CD4-positive, alpha-beta T cell treated with Interleukin-17A for 1 hour (primary cell): Measurements from ENCODE around the gene PPP3CA.

Experiments
- DNase-seq: peaks from one replicate; pipeline ENCODE4 v3.0.0-alpha.2; 2020

Gene PPP3CA

GRCh38 chr4:101347267-101347556 lies at the start of gene PPP3CA:
TSS of gene PPP3CA (minus strand) at chr4:101347526.
- no peak for DNase-seq

- DNase-seq: no peak
Observed at GRCh38 chr4:101393256-101393655, 45.9 kb upstream of the PPP3CA start.

- no peak for DNase-seq
Observed at GRCh38 chr4:101370663-101371210, 23.4 kb upstream of the PPP3CA start.

DNA sequence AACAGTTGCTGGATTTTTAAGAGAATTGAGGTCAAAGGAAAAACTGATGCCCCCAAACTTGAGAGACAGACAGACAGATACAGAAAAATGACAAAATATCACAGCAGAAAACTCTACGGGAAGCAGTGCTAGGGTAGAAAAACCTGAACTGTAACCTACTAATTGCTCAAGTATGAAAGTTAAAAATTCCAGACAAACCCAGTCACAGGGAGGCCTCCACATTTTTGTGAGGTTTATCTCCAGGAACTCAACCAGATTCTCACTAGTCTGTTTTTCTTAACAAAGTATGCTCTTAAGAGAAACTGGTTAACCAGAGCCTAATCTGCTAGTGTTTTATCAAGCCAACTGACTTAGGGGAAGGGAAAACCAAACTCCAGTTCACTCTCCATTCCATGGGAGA lies 19.9 kb upstream of the PPP3CA start:
- DNase-seq: no peak

DNA sequence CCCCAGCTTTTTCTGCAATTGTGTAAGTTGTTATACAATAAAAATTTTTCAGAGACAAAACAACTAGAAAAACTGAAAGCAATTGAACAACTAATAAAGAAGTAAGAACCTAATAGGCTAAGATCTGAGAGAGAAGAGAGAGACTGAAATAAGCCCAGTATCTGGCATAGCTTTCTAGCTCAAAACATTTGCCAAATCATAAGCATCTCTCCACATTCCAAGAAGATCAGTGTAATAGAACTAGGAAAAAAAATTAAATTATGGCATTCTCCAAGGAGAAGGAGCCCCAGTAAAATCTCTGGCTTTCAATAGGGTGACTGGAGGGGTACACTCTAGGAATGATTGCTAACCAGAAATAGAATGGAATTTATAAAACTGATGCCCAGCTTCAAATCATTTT lies 19.0 kb upstream of the PPP3CA start:
- DNase-seq: no peak

DNA sequence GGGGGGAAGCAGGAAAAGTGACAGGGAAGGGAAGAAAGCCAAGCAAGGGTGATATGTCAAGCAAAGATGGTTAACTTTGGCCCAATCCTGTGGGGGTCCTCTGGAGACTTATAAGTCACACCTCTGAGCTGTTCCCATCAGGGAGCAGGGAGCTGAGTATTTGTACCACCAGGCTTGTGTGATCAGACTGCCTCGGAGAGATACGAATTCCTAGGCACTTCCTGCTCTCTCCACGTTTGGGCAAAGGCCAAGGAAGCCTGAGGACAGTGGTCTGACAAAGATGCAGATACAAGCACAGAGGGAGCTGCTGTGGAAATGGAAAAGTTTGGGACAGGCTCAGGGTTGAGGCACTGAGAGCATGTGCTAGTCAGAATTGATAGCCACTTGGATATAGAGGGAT lies 10.4 kb upstream of the PPP3CA start:
- no peak for DNase-seq

DNA sequence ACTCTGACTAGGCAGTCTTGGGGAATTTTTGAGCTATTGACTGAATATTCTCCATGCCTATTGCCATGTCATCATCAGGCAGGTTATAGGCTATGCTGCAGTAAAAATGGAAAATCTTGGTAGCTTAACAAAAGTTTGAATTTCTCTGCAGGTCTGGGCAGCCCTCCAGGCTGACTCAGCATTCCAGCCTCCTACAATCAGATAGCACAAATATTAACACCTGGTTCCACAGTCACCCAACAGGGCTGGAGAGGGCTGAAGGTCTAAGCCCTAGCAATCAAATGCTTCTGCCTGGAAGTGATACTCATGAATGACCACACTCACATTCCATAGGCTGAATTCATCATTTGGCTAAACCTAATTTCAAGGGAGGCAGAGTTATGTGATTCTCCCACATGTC lies 9.6 kb upstream of the PPP3CA start:
- DNase-seq: no peak

DNA sequence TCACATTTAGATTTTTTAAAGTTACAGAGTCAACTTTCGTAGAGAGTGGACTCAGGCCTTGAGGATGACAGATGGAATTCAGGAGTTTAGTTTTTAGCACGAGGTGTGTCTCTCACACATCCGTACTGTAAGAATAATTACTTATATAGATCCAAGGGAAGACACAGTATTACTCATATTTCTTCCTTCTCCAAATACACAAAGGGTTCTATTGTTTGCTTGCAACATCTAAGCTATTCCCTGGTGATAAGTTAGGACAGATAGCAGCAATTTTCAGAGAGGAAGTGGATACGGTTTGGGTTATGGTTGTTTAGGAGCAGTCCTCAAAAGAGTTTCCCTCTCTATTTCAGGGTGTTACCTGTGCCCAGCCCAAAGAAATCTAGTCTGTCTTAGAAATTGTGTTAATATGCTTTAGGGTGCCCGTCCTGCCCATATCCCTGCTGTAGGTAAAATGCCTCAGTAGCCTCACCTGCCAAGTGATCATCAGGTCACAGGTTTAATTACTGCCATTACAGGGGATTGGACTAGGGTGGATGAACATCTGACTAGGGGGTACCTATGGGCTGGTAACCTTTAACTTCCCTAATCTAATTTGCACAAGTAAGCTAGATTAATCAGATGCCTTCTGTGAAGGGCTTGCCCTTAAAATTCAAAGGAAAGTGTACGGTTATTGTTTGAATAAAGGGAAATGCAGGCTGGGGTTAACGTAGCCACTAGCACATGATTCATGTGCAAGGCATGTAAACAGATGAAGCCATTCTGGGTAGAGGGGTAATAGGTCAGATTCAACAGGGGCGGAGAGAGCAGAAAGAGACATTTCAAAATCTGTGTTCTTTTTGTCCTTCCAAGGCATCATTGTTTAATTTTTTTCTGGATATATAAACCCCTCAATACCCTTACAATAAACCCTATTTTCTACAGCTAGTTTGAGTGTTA lies 8.7 kb upstream of the PPP3CA start:
- no peak for DNase-seq

DNA sequence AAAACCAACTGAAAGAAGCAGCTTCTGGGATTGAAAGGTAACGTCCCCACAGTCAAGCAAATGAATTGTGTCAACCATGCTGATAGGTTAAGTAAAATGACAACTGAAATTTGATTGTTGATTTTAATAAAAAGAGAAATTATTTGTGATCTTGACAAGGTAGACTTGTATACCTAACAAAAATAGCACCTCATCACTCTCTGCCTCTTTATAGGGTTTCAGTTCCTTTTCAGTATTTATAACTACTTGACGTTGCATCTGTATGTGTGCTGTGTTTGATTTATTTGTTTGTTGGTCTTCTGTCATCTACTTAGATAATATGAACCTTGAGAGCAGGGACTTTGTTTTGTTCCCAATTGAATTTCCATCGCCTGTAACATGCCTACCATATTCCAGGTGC lies 7.9 kb upstream of the PPP3CA start:
- DNase-seq: no peak

- no peak for DNase-seq
Observed at GRCh38 chr4:101349801-101350064, 2.4 kb upstream of the PPP3CA start.

DNA sequence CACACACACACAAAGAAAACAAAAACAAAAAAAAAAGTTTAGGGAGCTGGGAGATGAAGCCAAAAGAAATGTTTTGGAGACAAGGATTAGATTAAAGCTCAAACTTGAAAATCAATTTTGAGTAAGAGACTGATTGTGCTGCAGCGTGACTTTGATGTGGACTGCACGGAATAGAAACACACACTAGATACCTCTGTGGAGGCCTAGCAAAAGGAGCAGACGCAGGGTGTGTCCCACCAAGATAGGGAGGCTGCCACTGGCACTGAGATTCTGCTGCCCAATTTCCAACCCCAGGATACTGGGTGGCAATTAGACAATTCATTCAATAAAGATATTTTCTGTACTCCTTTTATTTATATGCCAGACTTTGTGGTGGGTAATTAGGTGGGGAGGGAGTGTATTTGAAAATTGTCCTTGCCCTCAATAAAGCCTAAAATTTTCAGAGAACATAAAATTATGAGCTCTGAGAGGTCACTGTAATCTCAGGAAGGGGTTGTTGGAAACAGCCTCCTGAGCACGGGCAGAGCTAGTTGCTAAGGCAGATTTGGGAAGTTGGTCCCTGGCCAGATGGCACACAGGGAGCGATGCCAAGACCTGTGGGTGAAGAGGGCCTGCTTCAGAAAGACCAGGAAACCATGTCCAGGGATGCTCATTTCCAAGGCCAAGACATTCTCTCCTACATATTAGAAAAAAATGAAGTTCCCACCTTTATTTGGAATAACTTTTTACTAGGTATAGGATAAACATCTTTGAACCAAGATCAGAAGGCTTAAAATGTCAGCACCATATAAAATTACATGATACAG lies 1.9 kb upstream of the PPP3CA start:
- DNase-seq: no peak

DNA sequence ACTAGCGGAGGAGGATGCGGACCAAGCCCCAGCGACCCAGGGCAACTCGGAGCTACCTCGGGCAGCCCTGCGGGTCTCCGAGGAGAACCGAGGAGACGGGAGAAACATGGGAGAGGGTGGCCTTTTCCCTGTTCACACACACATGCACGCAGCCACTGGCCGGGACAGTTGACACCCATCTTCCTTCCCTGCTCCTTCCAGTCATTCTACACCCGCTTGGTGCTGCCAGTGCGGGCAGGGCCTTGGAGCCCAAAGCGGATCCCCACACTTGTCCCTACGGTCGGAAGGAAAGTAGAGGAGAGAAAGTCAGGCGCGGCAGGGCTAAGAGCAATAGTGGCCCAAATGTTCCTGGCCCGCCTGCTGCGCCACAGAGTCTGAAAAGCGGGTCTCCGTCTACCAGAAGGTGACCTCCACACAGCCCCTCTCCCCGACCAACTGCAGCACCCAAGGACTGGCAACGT lies 1.1 kb upstream of the PPP3CA start:
- no peak for DNase-seq

GRCh38 chr4:101347557-101348366 lies 436 bp upstream of the PPP3CA start:
- DNase-seq: peak; percentile 99

DNA sequence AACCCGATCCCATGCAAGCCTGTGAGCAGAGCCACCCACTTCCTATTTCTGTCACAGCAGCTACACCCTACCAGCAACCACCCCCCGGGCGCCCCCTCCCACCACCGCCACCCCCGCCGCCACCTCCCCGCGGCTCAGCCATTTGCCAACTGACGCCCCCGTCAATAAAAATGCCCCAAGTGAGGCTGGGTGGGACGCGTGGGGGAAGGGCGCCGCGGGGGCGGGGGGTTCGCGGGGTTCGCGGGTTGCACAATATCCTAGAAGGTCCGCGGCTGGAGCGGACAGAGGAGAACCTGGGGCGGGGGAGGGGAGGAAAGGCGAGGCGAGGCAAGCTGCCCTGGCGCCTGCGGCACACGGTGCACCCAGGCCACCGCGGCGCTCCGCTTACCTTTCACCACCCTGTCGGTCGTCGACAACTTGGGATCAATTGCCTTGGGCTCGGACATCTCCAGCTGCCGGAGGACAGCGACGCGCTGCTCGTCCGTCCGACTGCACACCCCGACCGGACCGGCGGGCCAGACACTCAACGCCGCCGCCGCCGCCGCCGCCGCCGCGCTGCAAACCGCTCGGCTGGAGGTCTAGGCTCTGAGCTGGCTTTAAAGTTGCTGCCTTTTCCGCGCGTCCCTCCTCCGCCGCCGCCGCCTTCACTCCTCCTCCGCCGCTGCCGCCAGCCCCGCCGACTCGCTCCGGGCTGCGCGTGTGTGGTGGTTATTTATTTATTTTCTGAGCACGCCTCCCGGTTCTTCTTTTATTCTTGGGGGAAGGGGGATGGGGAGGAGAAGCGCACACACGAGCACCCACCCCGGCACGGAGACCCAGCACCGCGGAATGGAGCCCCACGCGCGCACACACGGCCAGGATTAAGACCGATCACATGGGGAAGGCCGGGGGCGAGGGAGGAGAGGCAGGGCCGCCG lies 717 bp downstream of the PPP3CA start:
- DNase-seq: no peak

DNA sequence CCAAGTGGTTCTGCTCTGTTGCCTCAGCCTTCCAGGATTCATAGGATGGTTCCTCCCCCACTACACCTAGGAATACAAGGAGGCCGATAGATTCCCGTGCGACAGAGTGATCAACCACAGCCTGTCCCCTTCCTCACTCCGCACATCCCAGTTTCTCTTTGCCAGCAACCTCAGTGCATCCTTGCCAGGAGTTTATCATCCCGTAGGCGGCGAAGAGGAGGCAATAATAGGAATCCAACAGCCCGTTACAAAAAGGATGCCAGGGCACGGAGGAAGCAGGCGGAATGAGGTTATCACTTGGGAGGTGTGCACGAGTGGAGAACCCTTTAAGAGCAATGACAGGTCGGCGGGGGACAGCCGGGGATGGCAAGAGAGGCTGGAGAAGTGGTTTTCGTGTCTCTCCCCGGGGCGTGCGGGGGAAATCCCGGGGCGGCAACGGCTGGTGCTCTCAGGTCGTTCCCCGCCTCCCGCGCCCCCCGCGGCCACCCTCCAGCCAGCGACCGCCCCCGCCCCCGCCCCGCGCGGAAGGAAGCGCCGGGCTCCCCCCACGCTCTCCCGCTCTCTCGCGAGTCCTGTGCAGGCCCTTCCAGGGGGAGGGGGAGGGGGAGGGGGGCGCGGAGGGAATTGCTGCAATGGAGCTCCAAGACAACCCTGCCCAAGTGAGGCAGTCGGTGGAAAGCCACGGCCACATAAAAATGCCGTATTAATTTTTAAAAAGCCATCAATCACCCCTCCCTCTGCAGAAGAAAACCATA lies 1.6 kb downstream of the PPP3CA start:
- peak; percentile 80 for DNase-seq

- no peak for DNase-seq
Observed at GRCh38 chr4:101345271-101345595, 2.1 kb downstream of the PPP3CA start.

DNA sequence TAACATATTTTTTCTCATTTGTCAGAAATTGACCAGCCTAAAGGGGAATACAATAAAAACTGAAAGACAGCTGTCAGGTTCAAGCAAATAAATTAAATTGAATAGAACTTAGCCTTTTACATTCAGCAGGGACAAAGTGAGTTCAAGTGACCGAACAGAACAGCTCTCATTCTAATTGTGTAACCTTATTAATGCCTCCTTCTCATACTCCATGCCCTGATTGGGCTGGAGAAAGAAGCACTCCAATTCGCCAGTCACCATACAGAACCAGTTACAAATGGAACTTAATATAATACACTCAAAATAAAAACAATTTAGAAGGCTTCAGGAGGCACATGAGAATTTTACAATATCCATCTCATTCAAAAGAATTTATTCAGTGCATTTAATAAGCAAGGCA lies 8.0 kb downstream of the PPP3CA start:
- no peak for DNase-seq

- DNase-seq: no peak
Observed at GRCh38 chr4:101337688-101338087, 9.6 kb downstream of the PPP3CA start.

DNA sequence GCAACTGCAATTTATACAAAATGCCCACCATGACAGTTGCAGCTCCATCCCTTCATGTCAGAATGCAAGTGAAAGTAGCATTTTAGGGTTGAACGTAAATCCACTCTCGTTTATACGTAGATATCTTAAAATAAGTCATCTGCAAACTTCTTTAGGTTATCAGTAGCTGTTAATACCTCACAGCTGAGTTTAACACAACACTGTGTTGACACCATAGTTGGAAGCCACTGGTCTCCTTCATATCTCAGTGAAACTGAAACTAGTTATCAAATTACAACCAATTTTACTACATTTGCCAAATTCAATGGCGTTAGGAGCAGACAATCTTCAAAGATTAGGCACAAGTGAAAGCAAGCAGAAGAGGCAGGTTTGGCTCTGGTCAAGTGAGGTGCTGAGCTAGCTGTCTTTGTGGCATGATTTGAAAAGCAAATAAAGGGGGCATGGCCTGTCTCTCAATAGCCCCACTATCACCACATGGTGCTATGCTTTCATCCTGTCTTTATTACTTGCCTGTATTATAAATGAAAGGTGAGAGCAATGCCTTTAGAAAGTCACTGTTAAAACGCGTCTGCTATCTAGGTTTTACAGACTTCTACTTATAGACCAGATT lies 12.3 kb downstream of the PPP3CA start:
- DNase-seq: peak; percentile 27

- DNase-seq: no peak
Observed at GRCh38 chr4:101332424-101332823, 14.9 kb downstream of the PPP3CA start.

DNA sequence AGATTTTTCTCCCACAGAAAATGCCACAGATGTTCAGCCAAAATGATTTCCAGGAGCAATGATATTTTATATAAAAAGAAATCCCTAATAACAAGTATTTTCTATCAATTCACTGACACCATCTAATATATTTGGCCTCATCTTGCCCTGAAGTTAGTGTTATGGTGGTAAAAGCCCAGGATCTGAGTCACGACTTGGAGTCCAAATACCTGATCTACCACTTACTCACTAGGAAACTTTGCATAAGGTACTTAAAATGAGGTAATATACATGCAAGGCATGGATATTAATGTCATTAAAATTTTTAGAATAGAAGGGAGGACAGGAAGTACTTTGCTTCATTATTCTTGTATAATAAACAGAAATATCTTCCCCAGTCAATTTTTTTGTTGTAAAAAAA lies 16.3 kb downstream of the PPP3CA start:
- DNase-seq: no peak
